NCI-H2196 treated with DMSO at 0.1 percent for 48 hours (cell line): ENCODE data around the gene PAIP1.
"Not testable (repeated sequence)": the region's sequence is repeated elsewhere in the genome, so short reads cannot be mapped to it uniquely, and the experiment has no call there.

Experiments used
- DNase-seq: peaks from one replicate; lab custom pipeline; 2025; ENCODE audit not compliant: unreplicated experiment; lab: John Stamatoyannopoulos, UW

PAIP1 gene

GRCh38 chr5:43571237-43571636 is 14.4 kb upstream of the PAIP1 start:
- no peak for DNase-seq

DNA sequence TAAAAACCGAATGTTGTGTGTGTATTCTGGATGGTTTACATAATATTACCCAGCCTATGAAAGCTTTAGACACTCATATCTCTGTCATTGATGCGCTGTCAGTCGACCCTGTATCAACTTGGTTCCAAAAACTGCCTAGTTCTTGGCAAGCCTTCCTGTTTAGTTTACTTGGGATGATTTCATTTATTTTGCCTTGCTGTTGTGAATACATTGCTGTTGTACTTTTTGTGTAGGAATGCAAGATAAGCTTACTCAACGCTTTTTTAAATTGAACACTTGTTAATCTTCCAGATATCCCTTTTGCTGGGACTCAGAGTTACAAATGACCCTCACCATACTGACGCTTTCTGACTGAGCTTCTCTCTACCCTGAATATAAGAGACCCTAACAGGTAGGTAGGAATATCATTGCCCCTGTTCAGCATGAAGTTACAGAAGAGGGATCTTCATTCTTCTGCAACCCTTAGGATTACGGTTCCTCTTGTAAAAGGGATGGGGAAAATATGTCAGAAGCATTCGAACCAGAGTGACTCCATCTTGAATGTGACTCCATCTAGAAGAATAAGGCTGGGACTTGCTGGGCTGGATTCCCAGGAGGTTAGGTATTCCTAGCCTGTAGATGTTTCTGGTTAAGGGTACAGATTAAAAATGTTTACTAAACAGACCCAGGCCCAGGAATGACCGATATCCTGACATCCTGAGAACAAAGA is 13.7 kb upstream of the PAIP1 start:
- DNase-seq = no peak

DNA sequence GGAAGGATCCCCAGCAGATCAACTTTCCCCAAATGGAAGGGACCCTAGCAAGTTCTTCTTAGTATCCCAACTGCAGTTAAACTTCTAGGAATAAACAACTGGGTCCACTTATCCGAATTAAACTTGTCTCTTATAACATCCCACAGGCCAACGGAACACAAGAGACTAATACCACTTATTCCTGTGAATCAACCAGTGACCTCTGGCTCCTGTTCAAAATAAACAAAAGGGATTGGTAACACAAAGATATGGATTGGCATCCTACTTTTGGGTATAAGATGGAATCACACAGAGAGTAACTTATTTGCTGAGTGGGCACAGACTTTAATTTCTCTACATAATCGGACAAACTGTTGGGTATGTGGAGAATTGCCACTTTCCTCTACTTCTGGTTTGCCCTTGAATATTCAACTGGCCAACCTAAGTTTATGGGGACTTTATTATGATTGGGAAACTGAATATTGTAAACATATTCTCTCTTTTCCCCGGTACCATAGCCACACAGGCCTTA is 12.4 kb upstream of the PAIP1 start:
- no peak for DNase-seq

- DNase-seq = no peak
These were observed 11.1 kb upstream of the PAIP1 start for GRCh38 chr5:43567967-43568366.

GRCh38 chr5:43565043-43565442 is 8.2 kb upstream of the PAIP1 start:
- no peak for DNase-seq

DNA sequence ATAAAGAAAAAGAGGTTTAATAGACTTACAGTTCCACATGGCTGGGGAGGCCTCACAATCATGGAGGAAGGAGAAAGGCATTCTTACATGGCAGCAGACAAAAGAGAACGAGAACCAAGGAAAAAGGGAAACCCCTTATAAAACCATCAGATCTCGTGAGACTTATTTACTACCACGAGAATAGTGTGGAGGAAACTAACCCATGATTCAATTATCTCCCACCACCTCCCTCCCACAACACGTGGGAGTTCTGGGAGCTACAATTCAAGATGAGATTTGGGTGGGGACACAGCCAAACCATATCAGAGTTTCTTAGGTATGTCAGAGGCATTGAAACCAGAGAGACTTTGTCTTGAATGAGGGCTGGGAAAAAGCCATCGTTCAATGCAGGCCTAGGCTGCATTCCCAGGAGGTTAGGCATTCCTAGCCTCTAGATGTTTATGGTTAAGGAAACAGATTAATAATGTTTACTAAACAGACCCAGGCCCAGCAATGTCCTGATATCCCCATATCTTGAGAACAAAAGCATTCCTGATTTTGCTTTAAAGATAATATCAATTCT is 7.5 kb upstream of the PAIP1 start:
- DNase-seq = no peak

- no peak for DNase-seq
These were observed 6.4 kb upstream of the PAIP1 start for GRCh38 chr5:43563321-43563720.

- DNase-seq = no peak
These were observed 4.5 kb upstream of the PAIP1 start for GRCh38 chr5:43561356-43561755.

DNA sequence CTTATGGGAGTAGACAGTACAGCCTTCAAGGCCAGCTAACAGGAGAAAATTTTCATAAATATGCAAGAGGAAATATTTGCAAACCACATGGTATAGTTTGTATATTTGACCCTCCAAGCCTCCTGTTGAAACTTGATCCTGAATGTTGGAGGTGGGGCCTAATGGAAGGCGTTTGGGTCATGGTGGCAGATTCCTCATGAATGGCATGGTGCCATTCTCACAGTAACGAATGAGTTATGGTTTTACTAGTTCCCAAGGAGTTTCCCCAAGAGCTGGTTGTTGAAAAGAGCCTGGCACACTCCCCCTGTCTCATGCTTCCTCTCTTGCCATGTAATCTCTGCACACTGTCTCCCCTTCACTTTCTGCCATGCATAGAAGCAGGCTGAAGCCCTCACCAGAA is 3.3 kb upstream of the PAIP1 start:
- DNase-seq = no peak

DNA sequence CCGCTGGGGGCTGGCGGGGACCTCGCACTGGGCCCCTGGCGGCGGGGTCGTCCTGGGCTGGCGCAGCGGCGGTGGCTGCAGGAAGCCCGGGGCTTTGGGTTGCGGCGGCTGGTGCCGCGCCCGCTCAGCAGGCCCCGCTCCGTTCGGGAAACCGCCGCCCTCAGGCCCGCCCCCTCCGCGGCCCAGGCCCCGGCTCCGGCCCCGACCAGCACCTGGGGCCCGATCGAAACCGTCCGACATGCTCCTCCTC is 345 bp downstream of the PAIP1 start:
- DNase-seq = not testable (repeated sequence)

GRCh38 chr5:43555895-43556606 is 826 bp downstream of the PAIP1 start:
- DNase-seq = no peak

DNA sequence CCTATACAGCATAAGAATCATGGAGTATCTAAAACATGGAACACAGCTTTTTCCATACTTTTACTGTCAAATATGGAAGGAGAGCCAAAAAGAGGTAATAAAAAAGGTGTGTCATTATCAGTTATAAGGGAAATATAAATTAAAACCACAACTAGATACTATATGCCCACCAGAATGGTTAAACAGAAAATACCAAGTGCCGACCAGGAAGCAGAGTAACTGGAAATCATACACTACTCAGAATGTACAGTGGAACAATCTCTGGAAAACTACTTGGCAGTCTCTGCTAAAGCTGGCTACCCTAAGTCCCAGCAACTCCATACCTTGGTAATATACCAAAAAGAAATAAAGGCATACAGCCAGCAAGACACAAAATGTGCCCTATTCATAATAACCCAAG is 2.4 kb downstream of the PAIP1 start:
- DNase-seq = no peak

DNA sequence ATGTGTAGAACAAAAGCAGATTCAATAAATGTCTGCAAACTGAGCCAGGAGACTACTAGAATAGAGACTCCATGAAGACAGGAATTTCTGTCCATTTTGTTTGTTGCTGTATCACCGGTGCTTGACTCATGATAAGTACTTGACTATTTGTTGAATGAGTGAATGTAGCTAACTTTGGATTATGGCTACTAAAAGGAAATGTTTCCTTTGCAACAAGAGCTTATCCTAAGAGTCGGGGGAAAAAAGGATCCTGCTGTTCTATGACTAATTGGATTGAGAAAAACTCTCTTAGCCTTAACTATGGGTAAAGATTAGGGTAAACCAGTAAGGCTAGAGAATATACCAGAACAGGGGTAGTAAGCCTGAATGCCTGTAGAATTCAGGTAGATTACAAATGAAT is 3.5 kb downstream of the PAIP1 start:
- no peak for DNase-seq

DNA sequence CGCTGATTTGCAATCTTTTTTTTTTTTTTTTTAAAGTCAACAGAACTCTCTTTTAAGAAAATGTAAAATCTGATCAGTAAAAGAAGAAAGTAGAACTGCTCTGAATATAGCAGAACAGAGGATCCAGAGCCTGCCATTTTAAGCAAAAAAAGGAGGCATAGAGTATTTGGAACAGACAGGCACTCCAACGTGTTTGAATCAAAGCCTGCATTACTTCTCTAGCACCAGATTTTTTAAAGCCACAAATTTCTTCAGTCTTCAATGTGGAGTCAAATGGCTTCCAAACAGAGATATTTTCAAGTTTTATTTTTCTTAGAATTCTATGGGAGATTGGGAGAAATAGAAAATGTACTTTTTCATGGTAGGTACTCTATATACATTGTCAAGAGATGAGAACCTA is 5.1 kb downstream of the PAIP1 start:
- DNase-seq = no peak

GRCh38 chr5:43549272-43549671 is 7.6 kb downstream of the PAIP1 start:
- not testable (repeated sequence) for DNase-seq

- no peak for DNase-seq
These were observed 8.5 kb downstream of the PAIP1 start for GRCh38 chr5:43548358-43548757.

DNA sequence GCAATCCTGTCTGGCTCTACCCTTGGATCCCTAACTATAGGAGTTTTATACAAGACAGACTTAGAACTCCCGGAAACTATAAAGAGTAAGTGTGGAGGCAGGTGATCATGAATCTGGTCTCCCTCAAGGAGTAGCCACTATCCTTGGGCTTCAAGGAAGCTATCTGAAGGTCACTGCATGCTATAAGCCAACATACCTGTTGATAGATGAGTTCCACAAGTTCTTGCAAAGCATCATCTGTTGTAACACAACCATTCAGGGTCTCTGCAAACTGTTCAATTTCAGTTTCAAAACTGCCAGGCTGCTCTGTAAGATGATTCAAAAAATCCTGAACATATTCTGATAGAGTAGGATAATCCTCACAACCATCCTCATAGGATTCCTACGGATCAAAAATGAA is 9.3 kb downstream of the PAIP1 start:
- DNase-seq = no peak

- DNase-seq = no peak
These were observed 13.4 kb downstream of the PAIP1 start for GRCh38 chr5:43543434-43543833.

- no peak for DNase-seq
These were observed 16.1 kb downstream of the PAIP1 start for GRCh38 chr5:43540746-43541145.

- no peak for DNase-seq
These were observed 19.9 kb downstream of the PAIP1 start for GRCh38 chr5:43536972-43537371.

GRCh38 chr5:43533646-43534045 is 23.2 kb downstream of the PAIP1 start:
- no peak for DNase-seq

- no peak for DNase-seq
These were observed 26.2 kb downstream of the PAIP1 start for GRCh38 chr5:43530648-43531047.

- no peak for DNase-seq
These were observed 33.2 kb downstream of the PAIP1 start for GRCh38 chr5:43523662-43524072.
